SU-DHL-6 (cell line): Measurements from ENCODE around the gene LSR.

ENCODE experiments used
- EZH2phosphoT487 ChIP-seq: fragments of 200-600 bp; sonication (generic), shearing (Covaris generic); conservative IDR thresholded peaks from 2 replicates; pipeline ENCODE4 v1.6.1; 2018; ENCODE audit warnings: mild to moderate bottlenecking, antibody characterized with exemption, low read length, moderate library complexity, mixed read lengths
- TF ChIP-seq, protein P1 (sequence below): fragments of 200-600 bp; sonication (generic); IDR thresholded peaks from one replicate; pipeline ENCODE4 v1.5.1; 2017; ENCODE audit warnings: antibody characterized with exemption, mild to moderate bottlenecking, low read length, moderate library complexity; ENCODE audit not compliant: insufficient read depth, poor library complexity, severe bottlenecking

DNA sequence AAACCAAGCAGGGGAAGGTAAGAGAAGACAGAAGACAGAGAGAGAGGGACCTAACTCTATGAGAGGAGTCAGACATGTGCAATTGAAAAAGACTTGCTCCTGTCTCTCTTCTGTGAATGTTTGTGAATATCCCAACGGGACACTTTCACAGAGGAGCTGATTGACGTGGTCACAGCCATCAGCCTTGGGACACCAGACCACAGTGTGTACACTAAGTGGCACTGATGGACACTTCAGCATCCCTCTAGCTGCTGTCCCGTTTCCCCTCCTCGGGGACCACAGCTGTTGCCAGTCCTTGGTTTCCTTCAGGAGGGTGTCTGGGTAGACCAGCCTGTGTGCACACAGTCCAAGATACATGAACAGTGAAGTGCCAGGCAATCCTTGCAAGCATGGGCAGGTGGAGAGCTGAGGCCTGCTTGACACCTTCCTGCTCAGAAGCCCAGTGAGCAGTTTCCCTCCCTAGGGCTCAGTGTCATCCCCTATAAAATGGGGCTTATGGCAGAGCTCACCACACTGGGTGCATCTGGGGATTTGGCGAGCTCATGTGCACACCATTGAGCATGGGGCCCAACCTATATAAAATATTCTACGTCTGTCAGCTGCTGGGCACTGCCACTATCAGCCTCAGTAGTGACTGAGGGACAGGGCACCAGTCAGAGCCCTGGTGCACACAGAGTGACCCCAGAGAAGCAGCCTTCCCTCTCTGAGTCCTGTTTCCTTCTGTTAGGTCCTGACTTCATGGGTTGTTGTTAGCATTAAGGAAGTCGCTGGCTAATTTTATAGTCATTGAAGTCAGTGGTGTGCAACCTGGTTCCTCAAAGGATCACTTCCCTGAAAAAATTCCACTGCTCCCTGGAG, 15.7 kb downstream of the LSR start:
- TF ChIP-seq, protein P1, sequence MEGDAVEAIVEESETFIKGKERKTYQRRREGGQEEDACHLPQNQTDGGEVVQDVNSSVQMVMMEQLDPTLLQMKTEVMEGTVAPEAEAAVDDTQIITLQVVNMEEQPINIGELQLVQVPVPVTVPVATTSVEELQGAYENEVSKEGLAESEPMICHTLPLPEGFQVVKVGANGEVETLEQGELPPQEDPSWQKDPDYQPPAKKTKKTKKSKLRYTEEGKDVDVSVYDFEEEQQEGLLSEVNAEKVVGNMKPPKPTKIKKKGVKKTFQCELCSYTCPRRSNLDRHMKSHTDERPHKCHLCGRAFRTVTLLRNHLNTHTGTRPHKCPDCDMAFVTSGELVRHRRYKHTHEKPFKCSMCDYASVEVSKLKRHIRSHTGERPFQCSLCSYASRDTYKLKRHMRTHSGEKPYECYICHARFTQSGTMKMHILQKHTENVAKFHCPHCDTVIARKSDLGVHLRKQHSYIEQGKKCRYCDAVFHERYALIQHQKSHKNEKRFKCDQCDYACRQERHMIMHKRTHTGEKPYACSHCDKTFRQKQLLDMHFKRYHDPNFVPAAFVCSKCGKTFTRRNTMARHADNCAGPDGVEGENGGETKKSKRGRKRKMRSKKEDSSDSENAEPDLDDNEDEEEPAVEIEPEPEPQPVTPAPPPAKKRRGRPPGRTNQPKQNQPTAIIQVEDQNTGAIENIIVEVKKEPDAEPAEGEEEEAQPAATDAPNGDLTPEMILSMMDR, result no peak
- no peak for TF ChIP-seq EZH2phosphoT487
